Activated CD4-positive, alpha-beta T cell treated with anti-CD3 and anti-CD28 coated beads for 24 hours (primary cell): ENCODE data around the gene PMM2.
"Not testable (repeated sequence)": the region's sequence is repeated elsewhere in the genome, so short reads cannot be mapped to it uniquely, and the experiment has no call there.

Experiments used
- DNase-seq, 2 donors: peaks; one replicate each; pipeline ENCODE4 v3.0.0-alpha.2; 2020; ENCODE audit warnings: low read depth in 2 of 2

Gene PMM2

GRCh38 chr16:8797364-8798173 is at the start of gene PMM2, which contains the start of gene TMEM186:
TSS of gene PMM2 (plus strand) at chr16:8797839. CDS start at chr16:8797883, 44 bp downstream.
TSS of gene TMEM186 (minus strand) at chr16:8797639. CDS start at chr16:8797614, 25 bp downstream.
- peak; percentile 87 to 89 for DNase-seq

GRCh38 chr16:8748944-8749343 is 48.7 kb upstream of the PMM2 start:
- DNase-seq, result not testable (repeated sequence)

GRCh38 chr16:8751481-8752311 is 45.9 kb upstream of the PMM2 start:
- DNase-seq, result no peak

GRCh38 chr16:8752706-8753105 is 44.9 kb upstream of the PMM2 start:
- no peak for DNase-seq

- DNase-seq, result no peak
Observed at GRCh38 chr16:8753416-8754054, 44.1 kb upstream of the PMM2 start.

- DNase-seq, result no peak
Observed at GRCh38 chr16:8756755-8757154, 40.9 kb upstream of the PMM2 start.

- DNase-seq, result no peak
Observed at GRCh38 chr16:8758022-8758421, 39.6 kb upstream of the PMM2 start.

GRCh38 chr16:8760021-8760420 is 37.6 kb upstream of the PMM2 start:
- DNase-seq, result no peak

- DNase-seq, result no peak
Observed at GRCh38 chr16:8761078-8761477, 36.6 kb upstream of the PMM2 start.

GRCh38 chr16:8762254-8762653 is 35.4 kb upstream of the PMM2 start:
- no peak for DNase-seq

- no peak for DNase-seq
Observed at GRCh38 chr16:8763083-8763482, 34.6 kb upstream of the PMM2 start.

- no peak for DNase-seq
Observed at GRCh38 chr16:8763899-8764298, 33.7 kb upstream of the PMM2 start.

GRCh38 chr16:8764525-8765250 is 33.0 kb upstream of the PMM2 start:
- no peak for DNase-seq

- DNase-seq, result no peak
Observed at GRCh38 chr16:8767176-8767575, 30.5 kb upstream of the PMM2 start.

GRCh38 chr16:8768283-8768682 is 29.4 kb upstream of the PMM2 start:
- DNase-seq, result no peak

GRCh38 chr16:8768692-8769091 is 28.9 kb upstream of the PMM2 start:
- DNase-seq, result no peak

GRCh38 chr16:8773537-8773936 is 24.1 kb upstream of the PMM2 start:
- no peak for DNase-seq

GRCh38 chr16:8774208-8774607 is 23.4 kb upstream of the PMM2 start:
- DNase-seq, result no peak

GRCh38 chr16:8775359-8775758 is 22.3 kb upstream of the PMM2 start:
- no peak for DNase-seq

- no peak for DNase-seq
Observed at GRCh38 chr16:8776129-8776584, 21.5 kb upstream of the PMM2 start.

- DNase-seq, result no peak
Observed at GRCh38 chr16:8777217-8777616, 20.4 kb upstream of the PMM2 start.

GRCh38 chr16:8781797-8782196 is 15.8 kb upstream of the PMM2 start:
- DNase-seq, result no peak
